Ishikawa (cell line): ENCODE results near the gene A1CF.

Source experiments
- CREB1 ChIP-seq: IDR thresholded peaks from 2 replicates; pipeline ENCODE4 v1.6.1; 2012; ENCODE audit warnings: low read depth
- EGR1 ChIP-seq: IDR thresholded peaks from 2 replicates; pipeline ENCODE4 v1.6.1; 2012
- TAF1 ChIP-seq: IDR thresholded peaks from 2 replicates; pipeline ENCODE4 v1.6.1; 2012; ENCODE audit warnings: low read depth, mild to moderate bottlenecking
- TCF12 ChIP-seq: IDR thresholded peaks from 2 replicates; pipeline ENCODE4 v1.6.1; 2012; ENCODE audit warnings: low read depth
- ZBTB7A ChIP-seq: IDR thresholded peaks from 2 replicates; pipeline ENCODE4 v1.6.1; 2012; ENCODE audit warnings: low read depth

GRCh38 chr10:50846753-50847152 lies 38.7 kb downstream of the A1CF start:
- TF ChIP-seq TCF12 (no peak), CREB1 (no peak), ZBTB7A (no peak), TAF1 (no peak), EGR1 (no peak)
